Effector memory CD4-positive, alpha-beta T cell (primary cell): ENCODE measurements around the gene NELFE.
"Not testable (repeated sequence)": the region's sequence is repeated elsewhere in the genome, so short reads cannot be mapped to it uniquely, and the experiment has no call there.

Experiments used
- DNase-seq, 3 donors: peaks; one replicate each; pipeline ENCODE4 v3.0.0-alpha.2; 2020
- H3K27ac ChIP-seq: 2 replicates; pipeline ENCODE4 v1.7.0; 2013; ENCODE audit warnings: mild to moderate bottlenecking, low read length, moderate library complexity; ENCODE audit not compliant: insufficient read depth, poor library complexity, severe bottlenecking
- H3K27me3 ChIP-seq: replicated peaks from 2 replicates; pipeline ENCODE4 v1.7.0; 2013; ENCODE audit warnings: mild to moderate bottlenecking, low read length; ENCODE audit not compliant: insufficient read depth, control insufficient read depth, poor library complexity, severe bottlenecking
- H3K36me3 ChIP-seq: 2 replicates; pipeline ENCODE4 v1.7.0; 2013; ENCODE audit warnings: mild to moderate bottlenecking, low read length, moderate library complexity; ENCODE audit not compliant: control insufficient read depth, insufficient read depth
- H3K4me1 ChIP-seq: 2 replicates; pipeline ENCODE4 v1.7.0; 2013; ENCODE audit warnings: low read length, mild to moderate bottlenecking; ENCODE audit not compliant: control insufficient read depth, insufficient read depth, poor library complexity, severe bottlenecking
- H3K4me3 ChIP-seq: 2 replicates; pipeline ENCODE4 v1.7.0; 2013; ENCODE audit warnings: low read length, low read depth, mild to moderate bottlenecking; ENCODE audit not compliant: insufficient read depth, poor library complexity, severe bottlenecking
- H3K9me3 ChIP-seq: 2 replicates; pipeline ENCODE4 v1.7.0; 2013; ENCODE audit warnings: mild to moderate bottlenecking, low read length, moderate library complexity; ENCODE audit not compliant: control insufficient read depth
- total RNA-seq, 3 donors: gene quantifications; one replicate each; lab custom pipeline; 2026; lab: John Stamatoyannopoulos, UW

NELFE gene, protein sequence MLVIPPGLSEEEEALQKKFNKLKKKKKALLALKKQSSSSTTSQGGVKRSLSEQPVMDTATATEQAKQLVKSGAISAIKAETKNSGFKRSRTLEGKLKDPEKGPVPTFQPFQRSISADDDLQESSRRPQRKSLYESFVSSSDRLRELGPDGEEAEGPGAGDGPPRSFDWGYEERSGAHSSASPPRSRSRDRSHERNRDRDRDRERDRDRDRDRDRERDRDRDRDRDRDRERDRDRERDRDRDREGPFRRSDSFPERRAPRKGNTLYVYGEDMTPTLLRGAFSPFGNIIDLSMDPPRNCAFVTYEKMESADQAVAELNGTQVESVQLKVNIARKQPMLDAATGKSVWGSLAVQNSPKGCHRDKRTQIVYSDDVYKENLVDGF
- total RNA-seq: 48.1 to 55.3 (median 52.7) reads per million in 3 donors

DNA sequence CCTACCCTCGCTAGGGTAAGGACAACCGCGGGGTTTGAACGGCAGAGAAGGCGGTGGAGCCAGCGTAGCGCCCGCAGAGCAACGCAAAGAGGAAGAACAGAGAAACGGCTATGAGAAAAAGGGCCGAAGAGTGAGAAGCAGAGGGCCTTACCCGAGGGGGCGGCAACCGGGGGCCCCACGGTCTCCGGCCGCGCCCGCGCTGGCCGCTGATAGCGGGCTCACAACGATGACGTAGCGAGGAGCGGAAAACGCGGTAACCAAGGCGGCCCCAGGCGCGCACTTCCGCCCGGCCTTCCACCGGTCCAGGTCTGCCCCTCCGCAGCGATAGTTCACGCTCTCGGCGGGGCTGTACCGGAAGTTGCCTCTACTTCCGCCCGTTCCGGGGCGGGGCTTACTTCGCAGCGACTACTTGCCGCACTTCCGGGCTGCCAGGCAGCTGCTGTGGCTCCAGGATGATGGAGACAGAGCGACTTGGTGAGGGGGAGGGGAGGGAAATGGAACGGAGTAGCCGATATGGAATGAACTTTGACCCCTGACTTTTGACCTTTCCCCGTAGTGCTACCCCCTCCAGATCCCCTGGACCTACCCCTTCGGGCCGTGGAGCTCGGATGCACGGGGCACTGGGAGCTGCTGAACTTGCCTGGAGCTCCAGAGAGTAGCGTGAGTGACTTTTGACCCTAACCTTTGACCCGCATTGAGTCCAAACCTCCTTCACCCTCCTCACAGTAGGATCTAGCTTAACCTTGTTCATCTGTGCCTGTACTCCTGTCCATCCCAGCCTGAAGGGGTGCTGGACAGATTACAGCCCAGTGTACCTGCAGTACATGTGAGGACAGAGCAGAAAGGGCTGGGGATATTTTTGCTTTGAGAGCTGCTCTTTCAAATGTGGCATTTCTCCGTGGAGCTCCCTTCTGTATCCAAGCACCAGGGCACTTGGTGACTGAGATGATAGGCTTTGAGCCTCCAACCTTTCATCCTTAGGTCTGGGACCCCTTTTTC, at the start of gene NELFE, which contains the start of gene SKIC2:
Gene NELFE (minus strand): TSS at position 231 of the 999 bp plus-strand sequence. CDS start 525 bp downstream, outside the sequence.
Gene SKIC2 (plus strand): TSS at position 435 of the 999 bp plus-strand sequence. CDS start 18 bp downstream, at position 453.
- H3K27ac ChIP-seq: peak within 1 kb of the TSS; percentile 89
- H3K4me1 ChIP-seq: peaks cover 14% of the 10 kb centered on the region
- peak within 1 kb of the TSS; percentile 77 for H3K4me3 ChIP-seq
- DNase-seq: peak; percentile 96 to 98 (median 96)
- H3K27me3 ChIP-seq: no peaks in the 10 kb centered on the region
- peaks cover 63% of the 10 kb centered on the region for H3K36me3 ChIP-seq
- H3K9me3 ChIP-seq: no peaks in the 10 kb centered on the region

DNA sequence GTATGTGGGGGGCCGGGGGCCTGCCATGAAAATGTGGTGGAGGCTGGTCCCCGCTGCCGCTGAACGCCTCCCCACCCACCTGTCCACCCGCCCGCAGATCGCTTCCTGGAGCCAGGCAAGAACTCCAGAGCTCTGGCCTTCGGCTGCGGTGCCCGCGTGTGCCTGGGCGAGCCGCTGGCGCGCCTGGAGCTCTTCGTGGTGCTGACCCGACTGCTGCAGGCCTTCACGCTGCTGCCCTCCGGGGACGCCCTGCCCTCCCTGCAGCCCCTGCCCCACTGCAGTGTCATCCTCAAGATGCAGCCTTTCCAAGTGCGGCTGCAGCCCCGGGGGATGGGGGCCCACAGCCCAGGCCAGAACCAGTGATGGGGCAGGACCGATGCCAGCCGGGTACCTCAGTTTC, 49.3 kb upstream of the NELFE start:
- H3K4me3 ChIP-seq: not testable (repeated sequence)

DNA sequence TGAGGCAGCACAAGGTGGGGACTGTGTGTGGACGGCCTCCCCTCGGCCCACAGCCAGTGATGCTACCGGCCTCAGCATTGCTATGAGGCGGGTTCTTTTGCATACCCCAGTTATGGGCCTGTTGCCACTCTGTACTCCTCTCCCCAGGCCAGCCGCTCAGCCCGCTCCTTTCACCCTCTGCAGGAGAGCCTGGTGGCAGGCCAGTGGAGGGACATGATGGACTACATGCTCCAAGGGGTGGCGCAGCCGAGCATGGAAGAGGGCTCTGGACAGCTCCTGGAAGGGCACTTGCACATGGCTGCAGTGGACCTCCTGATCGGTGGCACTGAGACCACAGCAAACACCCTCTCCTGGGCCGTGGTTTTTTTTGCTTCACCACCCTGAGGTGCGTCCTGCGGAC, 48.3 kb upstream of the NELFE start:
- not testable (repeated sequence) for H3K27ac ChIP-seq, H3K9me3 ChIP-seq, DNase-seq, H3K27me3 ChIP-seq, H3K36me3 ChIP-seq, H3K4me3 ChIP-seq, H3K4me1 ChIP-seq

More for the DNA sequence above, 49.3 kb upstream of the NELFE start:
- DNase-seq, H3K9me3 ChIP-seq, H3K36me3 ChIP-seq, H3K27me3 ChIP-seq, H3K27ac ChIP-seq, H3K4me1 ChIP-seq: not testable (repeated sequence)

DNA sequence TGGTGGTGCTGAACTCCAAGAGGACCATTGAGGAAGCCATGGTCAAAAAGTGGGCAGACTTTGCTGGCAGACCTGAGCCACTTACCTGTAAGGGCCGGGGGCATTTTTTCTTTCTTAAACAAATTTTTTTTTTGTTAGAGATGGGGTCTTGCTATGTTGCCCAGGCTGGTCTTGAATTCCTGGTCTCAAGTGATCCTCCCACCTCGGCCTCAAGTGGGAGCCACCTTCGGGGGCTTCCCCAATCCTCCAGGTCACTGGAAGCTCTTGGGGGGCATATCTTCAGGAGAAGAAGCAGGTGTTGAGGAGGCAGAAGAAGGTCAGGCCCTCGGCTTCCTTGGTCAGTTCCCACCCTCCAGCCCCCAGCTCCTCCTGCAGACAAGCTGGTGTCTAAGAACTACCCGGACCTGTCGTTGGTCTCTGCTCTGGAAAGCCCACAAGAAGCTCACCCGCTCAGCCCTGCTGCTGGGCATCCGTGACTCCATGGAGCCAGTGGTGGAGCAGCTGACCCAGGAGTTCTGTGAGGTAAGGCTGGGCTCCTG, 47.3 kb upstream of the NELFE start:
- not testable (repeated sequence) for H3K27ac ChIP-seq, H3K9me3 ChIP-seq, H3K4me1 ChIP-seq, H3K36me3 ChIP-seq, H3K27me3 ChIP-seq, DNase-seq, H3K4me3 ChIP-seq

DNA sequence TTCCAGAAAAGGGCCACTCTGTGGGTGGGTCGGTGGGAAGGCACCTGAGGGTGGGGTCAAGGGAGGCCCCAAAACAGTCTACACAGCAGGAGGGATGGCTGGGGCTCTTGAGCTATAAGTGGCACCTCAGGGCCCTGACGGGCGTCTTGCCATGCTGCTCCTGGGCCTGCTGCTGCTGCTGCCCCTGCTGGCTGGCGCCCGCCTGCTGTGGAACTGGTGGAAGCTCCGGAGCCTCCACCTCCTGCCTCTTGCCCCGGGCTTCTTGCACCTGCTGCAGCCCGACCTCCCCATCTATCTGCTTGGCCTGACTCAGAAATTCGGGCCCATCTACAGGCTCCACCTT, 46.7 kb upstream of the NELFE start:
- not testable (repeated sequence) for H3K4me3 ChIP-seq, H3K27ac ChIP-seq, H3K27me3 ChIP-seq, H3K36me3 ChIP-seq, DNase-seq, H3K4me1 ChIP-seq, H3K9me3 ChIP-seq

DNA sequence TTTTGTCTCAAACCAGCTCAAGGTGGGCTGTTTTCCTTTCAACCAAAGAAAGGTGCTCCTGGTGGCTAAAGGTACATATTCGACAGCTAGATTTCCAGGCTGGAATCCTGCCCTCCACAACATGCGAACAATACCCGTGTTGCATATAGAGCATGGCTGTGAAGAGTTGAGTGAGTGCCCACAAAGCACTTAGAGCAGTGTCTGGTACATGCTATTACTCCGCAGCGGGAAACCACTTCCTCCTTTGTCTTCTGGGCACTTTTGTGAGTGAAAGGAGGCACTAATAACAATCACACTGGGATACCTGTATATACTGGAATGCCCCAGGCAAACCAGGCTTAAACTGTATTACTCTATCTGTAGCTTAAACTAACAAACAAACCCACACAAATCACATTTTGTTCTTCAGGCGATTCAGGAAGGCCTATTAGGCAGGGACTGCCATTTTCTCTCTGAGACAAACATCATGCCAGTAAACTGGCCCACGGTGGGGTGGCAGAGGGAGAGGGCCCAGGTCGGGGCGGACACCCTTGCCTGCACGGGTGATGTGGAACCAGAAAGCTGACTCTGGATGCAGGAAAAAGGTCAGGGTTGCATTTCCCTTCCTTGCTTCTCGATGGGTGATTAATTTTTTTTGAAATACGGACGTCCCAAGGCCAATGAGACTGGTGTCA, 46.2 kb upstream of the NELFE start:
- not testable (repeated sequence) for H3K36me3 ChIP-seq, H3K9me3 ChIP-seq, H3K27me3 ChIP-seq, H3K4me3 ChIP-seq, H3K27ac ChIP-seq, DNase-seq, H3K4me1 ChIP-seq

DNA sequence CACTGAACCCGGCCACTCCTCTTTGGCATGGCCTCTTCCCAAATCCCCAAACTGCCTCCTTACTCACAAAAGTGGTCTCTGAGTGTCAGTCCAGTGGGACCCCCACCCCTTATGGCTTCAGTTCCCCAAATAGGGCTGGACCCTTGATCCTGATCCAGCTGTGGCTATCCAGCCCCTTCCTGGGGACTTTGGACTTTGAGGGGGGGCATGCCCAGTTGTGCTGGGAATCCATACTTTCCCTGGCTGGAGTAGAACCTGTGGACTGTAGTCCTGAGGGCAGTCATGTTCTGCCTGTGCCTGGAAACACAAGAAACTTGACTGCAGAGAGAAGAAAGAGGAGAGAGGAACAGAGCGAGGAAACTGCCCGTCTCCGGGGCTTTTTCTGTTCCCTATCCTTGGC, 45.6 kb upstream of the NELFE start:
- H3K36me3 ChIP-seq, H3K9me3 ChIP-seq, H3K4me1 ChIP-seq, DNase-seq, H3K27me3 ChIP-seq, H3K4me3 ChIP-seq, H3K27ac ChIP-seq: not testable (repeated sequence)

DNA sequence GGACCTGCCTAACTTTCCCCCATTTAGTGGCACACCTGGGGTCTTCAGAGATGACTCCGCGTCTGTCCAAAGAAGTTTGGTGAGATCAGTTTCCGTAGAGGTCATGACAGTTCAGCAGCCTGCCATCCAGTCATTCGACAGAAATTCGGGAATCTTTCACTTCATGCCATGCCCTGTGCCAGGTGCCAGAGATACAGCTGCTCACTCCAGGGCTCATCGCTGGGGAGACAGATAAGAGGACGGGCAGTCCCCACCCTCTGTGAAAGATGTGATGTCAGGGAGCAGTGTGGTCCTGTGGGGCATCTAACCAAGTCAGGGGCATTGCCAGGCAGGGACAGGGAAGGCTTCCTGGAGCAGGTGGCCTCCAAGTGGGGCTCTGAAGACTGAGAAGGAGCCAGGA, 44.5 kb upstream of the NELFE start:
- H3K27me3 ChIP-seq, H3K4me3 ChIP-seq, H3K27ac ChIP-seq, H3K9me3 ChIP-seq, DNase-seq, H3K4me1 ChIP-seq, H3K36me3 ChIP-seq: not testable (repeated sequence)

DNA sequence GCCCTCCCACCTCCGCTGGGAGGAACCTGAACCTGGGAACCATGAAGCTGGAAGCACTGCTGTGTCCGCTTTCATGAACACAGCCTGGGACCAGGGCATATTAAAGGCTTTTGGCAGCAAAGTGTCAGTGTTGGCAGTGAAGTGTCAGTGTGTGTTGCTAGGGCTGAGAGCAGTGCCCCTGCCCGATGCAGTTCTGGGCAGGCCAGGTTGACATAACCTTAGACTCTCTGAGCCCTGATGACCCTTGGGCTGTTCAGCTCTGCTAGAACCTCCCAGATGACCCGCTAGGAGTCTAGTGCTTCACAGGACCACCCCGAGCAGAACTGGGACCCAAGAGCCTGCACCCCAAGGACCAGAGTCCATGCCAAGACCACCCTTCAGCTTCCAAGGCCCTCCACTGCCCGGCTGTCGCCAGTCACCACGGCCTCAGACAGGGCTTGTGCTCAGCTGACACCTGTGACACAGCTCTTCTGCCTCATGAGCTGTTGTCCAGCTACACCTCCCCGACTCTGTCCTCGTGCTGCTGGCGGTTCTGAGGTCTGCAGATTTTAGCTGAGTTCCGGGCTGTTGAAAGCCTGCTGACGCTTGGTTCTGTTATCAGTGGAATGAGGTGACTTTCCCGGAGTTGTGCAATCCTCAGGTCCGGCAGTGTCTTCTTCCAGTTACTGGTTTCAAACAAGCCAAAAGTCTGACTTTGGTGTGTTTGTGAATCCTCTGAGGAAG, 43.9 kb upstream of the NELFE start:
- not testable (repeated sequence) for H3K9me3 ChIP-seq, H3K27me3 ChIP-seq, H3K27ac ChIP-seq, H3K36me3 ChIP-seq, H3K4me3 ChIP-seq, DNase-seq, H3K4me1 ChIP-seq
